ENCODE measurements around the gene CLIP4.

CLIP4 gene

DNA sequence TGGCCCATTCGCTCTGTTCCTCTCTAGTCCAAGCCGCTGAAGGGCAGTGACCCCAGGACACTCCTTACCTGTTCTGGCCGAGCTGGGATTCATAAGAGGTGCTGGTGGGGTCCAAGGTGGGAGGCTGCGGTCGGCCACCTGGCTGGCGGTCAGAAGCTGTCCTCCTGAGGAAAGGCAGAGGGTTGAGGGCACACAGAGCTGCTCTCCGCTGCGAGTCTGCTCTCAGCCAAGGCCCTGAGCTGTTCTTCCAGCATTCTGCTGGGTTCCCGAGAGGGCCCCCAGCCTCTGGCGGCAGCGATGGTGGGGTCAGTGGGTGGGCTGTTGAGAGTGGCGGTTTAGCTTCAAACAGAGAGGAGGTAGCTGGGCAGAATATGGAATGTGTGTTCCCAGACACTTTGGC is 44.7 kb upstream of the CLIP4 start:
- Histone ChIP-seq H3K4me1 (ENCODE audit: insufficient read depth, poor library complexity, severe bottlenecking) (peaks cover 35% of the 10 kb centered on the region), H3K4me3 (ENCODE audit: severe bottlenecking) (no peak overlapping the region), H3K36me3 (ENCODE audit: low read depth) (no peaks in the 10 kb centered on the region), H3K27ac (ENCODE audit: poor library complexity, severe bottlenecking) (no peak overlapping the region), H3K27me3 (ENCODE audit: insufficient read depth, poor library complexity, severe bottlenecking) (no peaks in the 10 kb centered on the region), H3K9me3 (ENCODE audit: severe bottlenecking) (no peaks in the 10 kb centered on the region)
- TF ChIP-seq, protein P1, sequence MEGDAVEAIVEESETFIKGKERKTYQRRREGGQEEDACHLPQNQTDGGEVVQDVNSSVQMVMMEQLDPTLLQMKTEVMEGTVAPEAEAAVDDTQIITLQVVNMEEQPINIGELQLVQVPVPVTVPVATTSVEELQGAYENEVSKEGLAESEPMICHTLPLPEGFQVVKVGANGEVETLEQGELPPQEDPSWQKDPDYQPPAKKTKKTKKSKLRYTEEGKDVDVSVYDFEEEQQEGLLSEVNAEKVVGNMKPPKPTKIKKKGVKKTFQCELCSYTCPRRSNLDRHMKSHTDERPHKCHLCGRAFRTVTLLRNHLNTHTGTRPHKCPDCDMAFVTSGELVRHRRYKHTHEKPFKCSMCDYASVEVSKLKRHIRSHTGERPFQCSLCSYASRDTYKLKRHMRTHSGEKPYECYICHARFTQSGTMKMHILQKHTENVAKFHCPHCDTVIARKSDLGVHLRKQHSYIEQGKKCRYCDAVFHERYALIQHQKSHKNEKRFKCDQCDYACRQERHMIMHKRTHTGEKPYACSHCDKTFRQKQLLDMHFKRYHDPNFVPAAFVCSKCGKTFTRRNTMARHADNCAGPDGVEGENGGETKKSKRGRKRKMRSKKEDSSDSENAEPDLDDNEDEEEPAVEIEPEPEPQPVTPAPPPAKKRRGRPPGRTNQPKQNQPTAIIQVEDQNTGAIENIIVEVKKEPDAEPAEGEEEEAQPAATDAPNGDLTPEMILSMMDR (IDR thresholded peaks at IDR 0.05; ENCODE audit: poor library complexity, severe bottlenecking): no peak
- DNase-seq (ENCODE audit: low spot score): no peak
- no peak for ATAC-seq (ENCODE audit: low read depth)

DNA sequence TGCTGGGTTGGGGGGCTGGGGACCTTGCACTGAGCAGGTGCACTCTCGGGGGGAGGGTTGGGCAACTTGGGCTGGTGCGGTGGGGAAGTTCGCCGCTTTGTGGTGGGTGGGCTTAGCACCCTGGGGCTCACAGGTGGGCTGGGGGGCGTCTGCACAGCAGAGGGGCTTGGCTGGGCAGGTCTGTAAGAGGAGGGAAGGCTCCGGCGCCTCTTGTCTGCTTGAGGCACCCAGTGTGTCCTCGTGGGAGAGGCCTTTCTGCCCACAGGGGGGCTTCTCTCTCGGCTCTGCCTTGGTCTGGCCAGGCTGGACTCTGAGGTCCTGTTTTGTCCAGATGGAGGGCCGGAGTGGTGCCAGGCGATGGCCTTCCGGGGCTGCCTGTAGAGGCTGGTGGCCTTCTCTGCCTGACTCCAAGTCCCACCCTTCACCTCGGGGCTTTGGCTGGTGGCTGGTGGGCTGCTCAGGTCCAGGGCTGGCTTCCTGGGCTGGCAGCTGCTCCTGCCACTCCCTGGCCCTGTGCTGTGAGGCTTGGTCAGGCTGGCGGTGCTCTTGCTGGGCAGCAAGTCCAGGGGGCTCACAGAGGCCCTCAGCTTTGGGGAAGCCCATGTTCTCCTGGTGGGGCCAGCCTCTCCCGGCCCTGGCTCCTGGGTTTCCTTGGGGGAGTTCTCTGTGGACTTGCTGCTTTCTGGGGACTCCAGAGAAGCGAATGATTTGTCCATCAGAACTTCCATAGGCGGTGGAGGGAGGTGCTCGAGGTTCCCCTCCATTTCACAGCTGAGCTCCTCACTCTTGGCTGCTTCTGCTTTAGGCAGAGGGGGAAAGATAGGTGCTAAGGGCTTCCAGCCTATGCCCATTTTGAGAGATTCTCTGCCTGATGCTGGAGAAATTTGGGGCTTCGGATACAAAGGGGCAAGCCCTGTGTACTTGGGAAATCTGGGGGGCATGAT is 43.9 kb upstream of the CLIP4 start:
- TF ChIP-seq, protein P1 (IDR thresholded peaks at IDR 0.05; ENCODE audit: poor library complexity, severe bottlenecking): no peak
- ATAC-seq (ENCODE audit: low read depth): no peak
- H3K4me1 ChIP-seq (ENCODE audit: insufficient read depth, poor library complexity, severe bottlenecking): peaks cover 27% of the 10 kb centered on the region
- no peaks in the 10 kb centered on the region for H3K27me3 ChIP-seq (ENCODE audit: insufficient read depth, poor library complexity, severe bottlenecking)
- no peaks in the 10 kb centered on the region for H3K36me3 ChIP-seq (ENCODE audit: low read depth)
- H3K9me3 ChIP-seq (ENCODE audit: severe bottlenecking): no peaks in the 10 kb centered on the region
- no peak overlapping the region for H3K4me3 ChIP-seq (ENCODE audit: severe bottlenecking)
- DNase-seq (ENCODE audit: low spot score): no peak
- no peak overlapping the region for H3K27ac ChIP-seq (ENCODE audit: poor library complexity, severe bottlenecking)

DNA sequence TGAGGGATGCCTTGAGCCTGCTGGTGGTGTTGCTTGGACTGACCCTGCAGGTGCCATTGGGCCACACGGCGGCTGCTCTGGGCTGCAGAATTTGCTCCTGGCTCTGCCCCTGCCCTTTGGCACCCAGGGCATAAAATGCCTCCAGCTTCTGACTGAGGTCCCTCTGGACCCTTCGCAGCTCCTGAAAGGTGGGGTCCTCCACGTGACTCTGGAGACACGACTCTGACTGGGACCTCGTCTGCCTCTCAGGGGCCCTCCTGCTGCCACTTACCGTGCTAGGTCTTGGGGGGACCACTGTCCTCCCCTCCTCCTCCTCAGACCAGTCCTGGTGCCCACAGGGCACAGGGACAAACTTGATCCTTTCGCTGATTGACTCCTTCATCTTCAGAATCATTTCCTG is 43.0 kb upstream of the CLIP4 start:
- Histone ChIP-seq H3K36me3 (ENCODE audit: low read depth) (no peaks in the 10 kb centered on the region), H3K9me3 (ENCODE audit: severe bottlenecking) (no peaks in the 10 kb centered on the region), H3K4me3 (ENCODE audit: severe bottlenecking) (no peak overlapping the region), H3K27me3 (ENCODE audit: insufficient read depth, poor library complexity, severe bottlenecking) (no peaks in the 10 kb centered on the region), H3K4me1 (ENCODE audit: insufficient read depth, poor library complexity, severe bottlenecking) (peaks cover 17% of the 10 kb centered on the region), H3K27ac (ENCODE audit: poor library complexity, severe bottlenecking) (no peak overlapping the region)
- TF ChIP-seq, protein P1 (IDR thresholded peaks at IDR 0.05; ENCODE audit: poor library complexity, severe bottlenecking): no peak
- ATAC-seq (ENCODE audit: low read depth) (no peak), DNase-seq (ENCODE audit: low spot score) (no peak)

DNA sequence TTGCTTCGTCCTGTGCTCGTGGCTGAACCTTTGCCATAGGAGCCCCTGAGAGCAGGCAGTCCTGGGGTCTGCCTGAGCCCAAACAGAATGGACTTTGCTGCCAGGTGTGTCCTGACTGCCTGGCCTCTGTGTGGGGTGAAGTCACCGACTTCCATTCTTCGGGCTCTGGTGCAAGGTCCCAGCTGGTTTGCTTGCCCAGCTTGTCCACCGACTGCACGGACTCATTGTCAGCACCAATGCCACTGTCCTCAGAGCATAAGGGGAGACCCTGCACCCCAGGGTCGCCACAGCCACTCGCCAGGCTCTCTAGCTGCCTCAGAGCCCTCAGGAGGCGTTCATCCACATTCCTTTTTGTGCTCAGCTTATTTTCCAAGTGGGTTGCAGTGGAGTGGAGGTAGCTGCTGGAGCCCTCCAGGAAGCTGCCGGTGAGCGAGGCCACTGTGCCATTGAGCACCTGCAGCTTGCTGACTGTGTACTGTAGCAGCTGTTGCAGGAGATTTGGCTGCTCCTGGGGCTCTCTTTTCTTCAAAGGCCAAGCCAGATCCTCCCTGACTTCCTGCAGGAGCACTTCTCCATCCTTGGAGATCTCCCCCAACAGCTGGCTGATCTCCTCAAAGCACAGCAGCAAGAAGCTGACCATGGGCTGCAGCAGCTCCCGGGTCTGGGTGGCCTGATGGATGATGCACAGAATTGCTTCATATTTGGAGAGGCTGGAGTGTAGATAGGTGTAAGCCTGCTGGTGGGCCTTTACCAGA is 42.1 kb upstream of the CLIP4 start:
- TF ChIP-seq, protein P1 (IDR thresholded peaks at IDR 0.05; ENCODE audit: poor library complexity, severe bottlenecking): no peak
- DNase-seq (ENCODE audit: low spot score): no peak
- Histone ChIP-seq H3K27me3 (ENCODE audit: insufficient read depth, poor library complexity, severe bottlenecking) (no peaks in the 10 kb centered on the region), H3K27ac (ENCODE audit: poor library complexity, severe bottlenecking) (no peak overlapping the region), H3K9me3 (ENCODE audit: severe bottlenecking) (no peaks in the 10 kb centered on the region), H3K4me1 (ENCODE audit: insufficient read depth, poor library complexity, severe bottlenecking) (peaks cover 8% of the 10 kb centered on the region), H3K4me3 (ENCODE audit: severe bottlenecking) (no peak overlapping the region), H3K36me3 (ENCODE audit: low read depth) (no peaks in the 10 kb centered on the region)
- no peak for ATAC-seq (ENCODE audit: low read depth)
